Endothelial cell of umbilical vein (primary cell): ENCODE data around the gene RBKS.

Experiments
- CTCF ChIP-seq, 2 donors: IDR thresholded peaks; 1 replicate in 1 of 2; 2 replicates in 1 of 2; pipeline ENCODE4 v1.5.1; 2011; ENCODE audit warnings: low read length in 2 of 2, mild to moderate bottlenecking in 2 of 2, moderate library complexity in 2 of 2, control low read depth in 1 of 2, inconsistent platforms in 1 of 2, low read depth in 1 of 2; ENCODE audit not compliant: insufficient read depth in 1 of 2; ENCODE audit errors: extremely low read depth in 1 of 2
- POLR2AphosphoS5 ChIP-seq: IDR thresholded peaks from 2 replicates; pipeline ENCODE4 v1.6.1; 2012; ENCODE audit warnings: low read depth, mild to moderate bottlenecking, control low read depth, low read length, moderate library complexity; ENCODE audit not compliant: insufficient read depth

- TF ChIP-seq POLR2AphosphoS5 (no peak), CTCF (IDR thresholded peaks at IDR 0.05; ENCODE audit: extremely low read depth in 1 of 2, insufficient read depth in 1 of 2, low read depth in 1 of 2, low read length in 2 of 2) (no peak)
These were observed 5.0 kb downstream of the RBKS start for GRCh38 chr2:27885234-27885633.
